Measurements from ENCODE around the gene GSC2. TPM values are rescaled to one million over a fixed set of nuclear protein-coding genes. Genes with fewer than 3 reads are reported as not detected.
A peak's percentile ranks its signal among the peaks of the same experiment; 100 is the strongest.

GSC2 gene
- total RNA-seq, 1 experiment from 2014 or later: not detected

- DNase-seq (ENCODE audit: low spot score): no peak
Measured at GRCh38 chr22:19133561-19133960, 16.5 kb downstream of the GSC2 start.

GRCh38 chr22:19132693-19133400 lies 17.2 kb downstream of the GSC2 start:
- no peak for DNase-seq (ENCODE audit: low spot score)

GRCh38 chr22:19132153-19132552 lies 17.9 kb downstream of the GSC2 start:
- DNase-seq (ENCODE audit: low spot score): no peak

- no peak for DNase-seq (ENCODE audit: low spot score)
Measured at GRCh38 chr22:19131685-19132015, 18.4 kb downstream of the GSC2 start.

- DNase-seq (ENCODE audit: low spot score): no peak
Measured at GRCh38 chr22:19130959-19131684, 19.0 kb downstream of the GSC2 start, which contains the start of gene TSSK2. TSSK2 (plus strand) TSS chr22:19131308; CDS start chr22:19131400, 92 bp downstream.

- no peak for DNase-seq (ENCODE audit: low spot score)
Measured at GRCh38 chr22:19129871-19130270, 20.2 kb downstream of the GSC2 start.

- no peak for DNase-seq (ENCODE audit: low spot score)
Measured at GRCh38 chr22:19128946-19129727, 21.0 kb downstream of the GSC2 start.

- no peak for DNase-seq (ENCODE audit: low spot score)
Measured at GRCh38 chr22:19128009-19128401, 22.1 kb downstream of the GSC2 start.

- no peak for DNase-seq (ENCODE audit: low spot score)
Measured at GRCh38 chr22:19127329-19128008, 22.6 kb downstream of the GSC2 start.

- no peak for DNase-seq (ENCODE audit: low spot score)
Measured at GRCh38 chr22:19126309-19127273, 23.5 kb downstream of the GSC2 start.

- DNase-seq (ENCODE audit: low spot score): no peak
Measured at GRCh38 chr22:19125474-19126308, 24.4 kb downstream of the GSC2 start.

GRCh38 chr22:19125011-19125410 lies 25.1 kb downstream of the GSC2 start:
- no peak for DNase-seq (ENCODE audit: low spot score)

GRCh38 chr22:19124377-19124776 lies 25.7 kb downstream of the GSC2 start:
- DNase-seq (ENCODE audit: low spot score): no peak

- DNase-seq (ENCODE audit: low spot score): no peak
Measured at GRCh38 chr22:19123936-19124335, 26.2 kb downstream of the GSC2 start.

GRCh38 chr22:19122752-19123492 lies 27.2 kb downstream of the GSC2 start:
- no peak for DNase-seq (ENCODE audit: low spot score)

GRCh38 chr22:19122143-19122751 lies 27.8 kb downstream of the GSC2 start, which contains the start of gene DGCR2:
DGCR2 (minus strand) TSS chr22:19122412; CDS start chr22:19122206, 206 bp downstream.
- peak; percentile 80 for DNase-seq (ENCODE audit: low spot score)

- DNase-seq (ENCODE audit: low spot score): no peak
Measured at GRCh38 chr22:19121631-19122142, 28.4 kb downstream of the GSC2 start.
